ENCODE results near the gene UBE2G1. TPM values are rescaled to one million over a fixed set of nuclear protein-coding genes. Genes with fewer than 3 reads are reported as not detected.

The UBE2G1 gene
- total and polyA plus RNA-seq, 4 donors = 15.5 to 48.3 (median 34.3) TPM

Other genes starting within 250 kb of the UBE2G1 start
- gene ZZEF1, start 223.6 kb downstream of the UBE2G1 start, total RNA-seq = 10 to 100 TPM; 64.4 to 68.5 TPM
- 10 to 100 TPM; 11.0 to 18.9 TPM for gene ZZEF1, start 223.6 kb downstream of the UBE2G1 start, polyA plus RNA-seq
- 10 to 100 TPM; 13.7 to 17.9 TPM for gene CYB5D2, start 223.5 kb downstream of the UBE2G1 start, total RNA-seq
- gene CYB5D2, start 223.5 kb downstream of the UBE2G1 start, polyA plus RNA-seq = 10 to 100 TPM; 14.8 to 30.3 TPM
- gene ANKFY1, start 102.7 kb downstream of the UBE2G1 start, total RNA-seq = 10 to 100 TPM; 58.0 to 71.6 TPM
- gene ANKFY1, start 102.7 kb downstream of the UBE2G1 start, polyA plus RNA-seq = 10 to 100 TPM in 1 of 2 donors, 1 to 10 TPM in 1; 4.5 to 17.4 TPM
- 1 to 10 TPM in 1 of 2 donors, under 1 TPM in 1; 0.19 to 1.2 TPM for gene SPNS3, start 67.3 kb upstream of the UBE2G1 start, total RNA-seq
- gene SPNS3, start 67.3 kb upstream of the UBE2G1 start, polyA plus RNA-seq = under 1 TPM in 1 of 2 donors, not detected in 1; 0.25 TPM
- gene SPNS2, start 132.2 kb upstream of the UBE2G1 start, total RNA-seq = 10 to 100 TPM; 31.3 to 56.2 TPM
- 1 to 10 TPM; 2.3 to 3.1 TPM for gene SPNS2, start 132.2 kb upstream of the UBE2G1 start, polyA plus RNA-seq
- 10 to 100 TPM; 35.2 to 36.6 TPM for gene MYBBP1A, start 188.7 kb upstream of the UBE2G1 start, total RNA-seq
- gene MYBBP1A, start 188.7 kb upstream of the UBE2G1 start, polyA plus RNA-seq = 10 to 100 TPM in 1 of 2 donors, 1 to 10 TPM in 1; 8.0 to 37.6 TPM
- not detected for gene GGT6, start 193.9 kb upstream of the UBE2G1 start, total RNA-seq
- 1 to 10 TPM in 1 of 2 donors, not detected in 1; 3.5 TPM for gene GGT6, start 193.9 kb upstream of the UBE2G1 start, polyA plus RNA-seq
- 1 to 10 TPM in 1 of 2 donors, under 1 TPM in 1; 0.49 to 1.7 TPM for gene SMTNL2, start 217.9 kb upstream of the UBE2G1 start, total RNA-seq
- not detected for gene SMTNL2, start 217.9 kb upstream of the UBE2G1 start, polyA plus RNA-seq

Measured in aorta (tissue), 4 donors.